NCI-H524 treated with DMSO at 0.1 percent for 48 hours (cell line): Measurements from ENCODE around the gene OBSCN.

Experiments used
- DNase-seq: peaks from one replicate; lab custom pipeline; 2025; lab: John Stamatoyannopoulos, UW

Gene OBSCN

DNA sequence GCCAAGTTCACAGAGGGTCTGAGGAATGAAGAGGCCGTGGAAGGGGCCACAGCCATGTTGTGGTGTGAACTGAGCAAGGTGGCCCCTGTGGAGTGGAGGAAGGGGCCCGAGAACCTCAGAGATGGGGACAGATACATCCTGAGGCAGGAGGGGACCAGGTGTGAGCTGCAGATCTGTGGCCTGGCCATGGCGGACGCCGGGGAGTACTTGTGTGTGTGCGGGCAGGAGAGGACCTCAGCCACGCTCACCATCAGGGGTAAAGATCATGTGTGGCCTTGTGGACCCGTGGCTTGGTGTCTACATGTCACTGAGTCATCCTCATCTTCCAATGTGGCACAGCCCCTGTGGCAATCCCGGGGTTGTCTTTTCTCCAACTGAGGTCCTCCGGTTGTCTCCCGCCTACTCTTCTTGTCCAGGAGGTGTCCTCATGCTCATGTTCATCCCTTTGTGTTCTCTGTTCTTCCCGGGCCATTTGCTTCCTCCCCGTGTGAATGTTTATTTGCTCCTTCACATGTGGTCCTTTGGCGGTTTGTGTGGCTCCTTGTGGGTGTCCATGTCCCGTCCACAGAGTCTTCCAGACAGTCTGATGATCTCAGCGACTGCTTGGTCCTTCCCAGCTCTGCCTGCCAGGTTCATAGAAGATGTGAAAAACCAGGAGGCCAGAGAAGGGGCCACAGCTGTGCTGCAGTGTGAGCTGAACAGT, 84.2 kb downstream of the OBSCN start:
- no peak for DNase-seq

DNA sequence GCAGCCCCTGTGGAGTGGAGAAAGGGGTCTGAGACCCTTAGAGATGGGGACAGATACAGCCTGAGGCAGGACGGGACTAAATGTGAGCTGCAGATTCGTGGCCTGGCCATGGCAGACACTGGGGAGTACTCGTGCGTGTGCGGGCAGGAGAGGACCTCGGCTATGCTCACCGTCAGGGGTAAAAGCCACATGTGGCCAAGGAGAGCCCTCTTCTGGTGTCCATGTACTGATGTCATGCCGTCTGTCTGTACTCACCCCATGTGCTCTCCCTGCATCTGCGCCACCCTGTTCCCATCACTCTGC, 84.7 kb downstream of the OBSCN start:
- no peak for DNase-seq

DNA sequence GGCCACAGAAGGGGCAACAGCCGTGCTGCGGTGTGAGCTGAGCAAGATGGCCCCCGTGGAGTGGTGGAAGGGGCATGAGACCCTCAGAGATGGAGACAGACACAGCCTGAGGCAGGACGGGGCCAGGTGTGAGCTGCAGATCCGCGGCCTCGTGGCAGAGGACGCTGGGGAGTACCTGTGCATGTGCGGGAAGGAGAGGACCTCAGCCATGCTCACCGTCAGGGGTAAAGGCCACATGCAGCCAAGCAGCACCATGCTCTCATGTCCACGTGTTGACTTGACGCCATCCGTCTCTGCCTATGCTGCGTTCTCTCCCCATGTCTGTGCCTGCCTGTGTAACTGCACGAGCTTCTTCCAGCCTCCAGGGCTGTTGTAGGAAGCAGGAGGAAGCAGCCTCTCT, 85.5 kb downstream of the OBSCN start:
- no peak for DNase-seq

DNA sequence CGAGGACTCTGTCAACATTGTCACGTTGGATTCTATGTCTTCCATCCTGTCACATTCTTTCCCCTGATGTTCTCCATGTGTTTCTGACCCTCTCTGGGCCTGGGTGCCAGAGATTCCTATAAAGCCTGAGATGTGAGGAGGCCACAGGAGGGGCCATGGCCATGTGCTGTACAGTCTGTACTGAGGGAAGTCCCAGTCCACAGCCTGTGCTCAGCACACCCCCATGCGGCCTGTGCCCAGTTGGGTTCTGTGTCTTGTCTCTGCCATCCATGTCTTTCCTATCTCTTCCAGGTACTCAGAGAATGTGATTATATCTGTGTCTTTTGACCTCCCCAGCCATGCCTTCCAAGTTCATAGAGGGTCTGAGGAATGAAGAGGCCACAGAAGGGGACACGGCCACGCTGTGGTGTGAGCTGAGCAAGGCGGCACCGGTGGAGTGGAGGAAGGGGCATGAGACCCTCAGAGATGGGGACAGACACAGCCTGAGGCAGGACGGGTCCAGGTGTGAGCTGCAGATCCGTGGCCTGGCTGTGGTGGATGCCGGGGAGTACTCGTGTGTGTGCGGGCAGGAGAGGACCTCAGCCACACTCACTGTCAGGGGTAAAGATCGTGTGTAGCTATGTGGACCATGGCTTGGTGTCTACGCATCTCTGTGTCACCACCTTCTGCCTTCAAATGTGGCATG, 86.1 kb downstream of the OBSCN start:
- no peak for DNase-seq

DNA sequence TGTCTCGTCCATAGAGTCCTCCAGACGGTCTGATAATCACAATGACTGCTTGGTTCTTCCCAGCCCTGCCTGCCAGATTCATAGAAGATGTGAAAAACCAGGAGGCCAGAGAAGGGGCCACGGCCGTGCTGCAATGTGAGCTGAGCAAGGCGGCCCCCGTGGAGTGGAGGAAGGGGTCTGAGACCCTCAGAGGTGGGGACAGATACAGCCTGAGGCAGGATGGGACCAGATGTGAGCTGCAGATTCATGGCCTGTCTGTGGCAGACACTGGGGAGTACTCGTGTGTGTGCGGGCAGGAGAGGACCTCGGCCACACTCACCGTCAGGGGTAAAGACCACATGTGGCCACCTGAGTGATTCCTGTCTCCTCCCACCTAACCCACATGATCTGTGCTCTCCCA, 86.9 kb downstream of the OBSCN start:
- DNase-seq = no peak

DNA sequence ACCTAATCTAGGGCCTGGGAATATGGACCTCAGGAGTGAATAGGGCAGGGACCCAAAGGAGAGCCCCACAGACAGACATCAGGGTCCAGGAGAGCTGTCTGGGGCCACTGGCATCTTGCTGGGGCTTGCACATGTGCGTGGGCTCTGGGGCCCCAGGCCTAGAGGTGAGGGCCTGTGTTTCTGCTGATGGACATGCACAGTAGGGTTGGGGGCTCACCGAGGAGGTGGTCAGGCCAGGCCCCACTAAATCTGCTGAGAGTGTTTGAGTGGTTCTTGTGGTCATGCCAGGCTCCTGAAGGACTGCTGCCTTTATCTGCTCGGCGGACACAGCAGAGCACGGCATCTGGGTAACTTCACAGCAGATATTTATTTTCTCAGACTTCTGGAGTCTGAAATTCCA, 87.4 kb downstream of the OBSCN start:
- no peak for DNase-seq

DNA sequence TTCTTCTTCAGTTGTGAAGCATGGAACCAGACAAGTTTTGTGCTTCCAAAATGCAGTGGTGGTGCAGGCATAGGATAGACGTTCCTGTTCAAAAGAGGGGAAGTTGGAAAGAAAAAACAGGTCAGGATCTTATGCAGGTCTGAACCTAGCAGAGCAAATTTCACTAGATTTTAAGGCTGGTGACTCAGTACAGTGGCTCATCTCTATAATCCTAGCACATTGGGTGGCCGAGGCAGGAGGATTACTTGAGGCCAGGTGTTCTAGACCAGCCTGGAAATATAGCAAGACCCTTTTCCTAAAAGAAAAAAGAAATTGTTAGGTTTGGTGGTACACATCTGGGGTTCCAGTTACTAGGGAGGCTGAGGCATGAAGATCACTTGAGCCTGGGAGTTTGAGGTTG, 88.1 kb downstream of the OBSCN start:
- DNase-seq = no peak

DNA sequence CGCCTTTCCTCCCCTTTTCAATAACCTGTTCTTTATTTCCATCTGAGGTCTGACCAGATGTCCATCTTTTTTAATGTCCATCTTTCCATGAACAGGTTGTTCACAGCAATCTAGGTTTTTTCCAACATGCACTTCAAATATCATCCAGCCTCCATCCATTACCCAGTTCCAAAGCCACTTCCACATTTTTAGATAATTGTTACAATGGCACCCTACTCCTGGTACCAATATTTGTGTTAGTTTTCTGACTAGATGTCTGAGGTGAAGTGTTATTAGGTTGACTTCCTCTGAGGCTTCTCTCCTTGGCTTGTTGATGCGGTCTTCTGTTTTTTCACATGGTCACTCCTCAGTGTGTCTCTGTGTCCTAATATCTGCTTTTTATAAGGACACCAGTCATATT, 89.4 kb downstream of the OBSCN start:
- DNase-seq = no peak

DNA sequence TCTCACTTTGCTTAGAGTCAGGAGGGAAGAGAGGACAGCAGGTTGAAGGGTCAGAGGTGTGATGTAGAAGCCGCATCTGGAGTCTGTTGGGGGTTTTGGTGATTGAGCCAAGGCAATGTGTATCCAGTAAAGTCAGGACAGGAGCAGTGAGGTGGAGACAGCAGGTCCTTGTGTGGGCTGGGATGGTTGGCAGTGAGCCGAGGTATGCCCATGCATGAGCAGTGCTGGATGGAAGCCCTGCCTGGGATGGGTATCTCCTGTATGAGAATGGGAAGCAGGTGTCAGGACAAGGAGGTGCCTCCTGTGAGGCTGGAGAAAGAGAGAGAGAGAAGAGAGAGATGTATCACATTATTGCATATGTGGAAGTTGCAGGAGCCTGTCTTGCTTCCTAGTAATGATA, 90.0 kb downstream of the OBSCN start:
- no peak for DNase-seq

DNA sequence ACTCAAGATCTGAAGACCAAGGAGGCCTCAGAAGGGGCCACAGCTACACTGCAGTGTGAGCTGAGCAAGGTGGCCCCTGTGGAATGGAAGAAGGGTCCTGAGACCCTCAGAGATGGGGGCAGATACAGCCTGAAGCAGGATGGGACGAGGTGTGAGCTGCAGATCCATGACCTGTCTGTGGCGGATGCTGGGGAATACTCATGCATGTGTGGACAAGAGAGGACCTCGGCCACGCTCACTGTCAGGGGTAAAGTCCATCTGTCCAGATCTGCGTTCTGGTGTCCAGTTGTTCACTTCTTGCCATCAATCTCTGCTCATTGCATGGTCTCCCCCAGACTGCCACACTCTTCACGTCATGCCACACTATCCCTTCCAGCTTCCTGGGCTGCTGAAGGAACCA, 90.6 kb downstream of the OBSCN start:
- DNase-seq = no peak

DNA sequence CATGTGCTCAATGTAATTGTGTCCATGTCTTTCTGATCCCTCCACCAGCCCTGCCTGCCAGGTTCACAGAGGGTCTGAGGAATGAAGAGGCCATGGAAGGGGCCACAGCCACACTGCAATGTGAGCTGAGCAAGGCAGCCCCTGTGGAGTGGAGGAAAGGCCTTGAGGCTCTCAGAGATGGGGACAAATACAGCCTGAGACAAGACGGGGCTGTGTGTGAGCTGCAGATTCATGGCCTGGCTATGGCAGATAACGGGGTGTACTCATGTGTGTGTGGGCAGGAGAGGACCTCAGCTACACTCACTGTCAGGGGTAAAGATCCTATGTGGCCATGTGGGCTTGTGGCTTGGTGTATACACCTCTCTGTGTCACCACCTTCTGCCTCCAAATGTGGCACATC, 91.4 kb downstream of the OBSCN start:
- DNase-seq = no peak

DNA sequence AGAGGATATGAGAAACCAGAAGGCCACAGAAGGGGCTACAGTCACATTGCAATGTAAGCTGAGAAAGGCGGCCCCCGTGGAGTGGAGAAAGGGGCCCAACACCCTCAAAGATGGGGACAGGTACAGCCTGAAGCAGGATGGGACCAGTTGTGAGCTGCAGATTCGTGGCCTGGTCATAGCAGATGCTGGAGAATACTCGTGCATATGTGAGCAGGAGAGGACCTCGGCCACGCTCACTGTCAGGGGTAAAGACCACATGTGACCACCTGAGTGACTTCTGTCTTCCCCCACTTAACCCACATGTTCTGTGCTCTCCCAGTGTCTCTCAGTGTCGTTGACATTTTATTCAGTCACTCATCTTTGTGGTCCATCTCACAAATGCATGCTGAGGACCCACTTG, 92.1 kb downstream of the OBSCN start:
- DNase-seq = no peak

DNA sequence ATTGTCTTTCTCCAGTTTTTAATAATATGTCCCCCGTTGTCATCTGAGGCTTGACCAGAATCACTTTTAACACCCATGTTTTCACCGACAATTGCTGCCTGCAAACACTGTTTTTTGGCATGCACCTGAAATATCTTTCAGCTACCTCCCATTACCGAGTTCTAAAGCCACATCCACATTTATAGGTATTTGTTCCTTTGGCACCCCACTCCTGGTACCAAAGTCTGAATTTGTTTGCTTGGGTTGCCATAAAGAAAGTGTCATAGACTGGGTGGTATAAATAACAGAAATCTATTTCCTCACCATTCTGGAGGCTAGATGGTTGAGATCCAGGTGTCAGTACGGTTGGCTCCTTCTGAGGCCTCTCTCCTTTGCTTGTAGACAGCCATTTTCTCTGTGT, 94.2 kb downstream of the OBSCN start:
- DNase-seq = no peak

DNA sequence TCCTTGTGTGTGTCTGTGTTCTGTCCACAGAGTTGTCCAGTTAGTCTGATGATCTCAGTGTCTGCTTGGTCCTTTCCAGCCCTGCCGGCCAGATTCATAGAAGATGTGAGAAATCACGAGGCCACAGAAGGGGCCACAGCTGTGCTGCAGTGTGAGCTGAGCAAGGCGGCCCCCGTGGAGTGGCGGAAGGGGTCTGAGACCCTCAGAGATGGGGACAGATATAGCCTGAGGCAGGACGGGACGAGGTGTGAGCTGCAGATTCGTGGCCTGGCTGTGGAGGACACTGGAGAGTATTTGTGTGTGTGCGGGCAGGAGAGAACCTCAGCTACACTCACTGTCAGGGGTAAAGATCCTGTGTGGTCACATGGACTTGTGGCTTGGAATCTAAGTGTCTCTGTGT, 95.8 kb downstream of the OBSCN start:
- no peak for DNase-seq

DNA sequence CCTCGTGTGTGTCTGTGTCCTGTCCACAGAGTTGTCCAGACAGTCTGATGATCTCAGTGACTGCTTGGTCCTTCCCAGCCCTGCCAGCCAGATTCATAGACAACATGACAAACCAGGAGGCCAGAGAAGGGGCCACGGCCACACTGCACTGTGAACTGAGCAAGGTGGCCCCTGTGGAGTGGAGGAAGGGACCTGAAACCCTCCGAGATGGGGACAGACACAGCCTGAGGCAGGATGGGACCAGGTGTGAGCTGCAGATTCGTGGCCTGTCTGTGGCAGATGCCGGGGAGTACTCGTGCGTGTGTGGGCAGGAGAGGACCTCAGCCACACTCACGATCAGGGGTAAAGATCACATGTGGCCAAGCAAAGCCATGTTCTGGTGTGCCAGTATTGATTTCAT, 96.4 kb downstream of the OBSCN start:
- no peak for DNase-seq

DNA sequence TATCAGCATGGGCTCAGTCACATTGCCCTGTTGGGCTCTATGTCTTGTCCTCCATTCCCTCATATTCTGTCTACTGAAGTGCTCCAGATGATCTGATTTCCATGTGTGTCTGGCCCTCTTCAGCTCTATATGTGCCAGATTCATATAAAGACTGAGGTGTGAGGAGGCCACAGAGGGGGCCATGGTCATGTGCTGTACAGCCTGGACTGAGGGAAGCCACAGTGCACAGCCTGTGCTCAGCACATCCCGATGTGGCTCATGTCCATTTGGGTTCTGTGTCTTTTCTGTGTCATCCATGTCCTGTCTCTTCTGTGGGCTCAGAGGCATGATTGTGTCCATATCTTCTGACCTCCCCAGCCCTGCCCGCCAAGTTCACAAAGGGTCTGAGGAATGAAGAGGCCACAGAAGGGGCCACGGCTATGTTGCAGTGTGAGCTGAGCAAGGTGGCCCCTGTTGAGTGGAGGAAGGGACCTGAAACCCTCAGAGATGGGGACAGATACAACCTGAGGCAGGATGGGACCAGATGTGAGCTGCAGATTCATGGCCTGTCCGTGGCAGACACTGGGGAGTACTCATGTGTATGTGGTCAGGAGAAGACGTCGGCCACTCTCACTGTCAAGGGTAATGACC, 97.0 kb downstream of the OBSCN start:
- no peak for DNase-seq

DNA sequence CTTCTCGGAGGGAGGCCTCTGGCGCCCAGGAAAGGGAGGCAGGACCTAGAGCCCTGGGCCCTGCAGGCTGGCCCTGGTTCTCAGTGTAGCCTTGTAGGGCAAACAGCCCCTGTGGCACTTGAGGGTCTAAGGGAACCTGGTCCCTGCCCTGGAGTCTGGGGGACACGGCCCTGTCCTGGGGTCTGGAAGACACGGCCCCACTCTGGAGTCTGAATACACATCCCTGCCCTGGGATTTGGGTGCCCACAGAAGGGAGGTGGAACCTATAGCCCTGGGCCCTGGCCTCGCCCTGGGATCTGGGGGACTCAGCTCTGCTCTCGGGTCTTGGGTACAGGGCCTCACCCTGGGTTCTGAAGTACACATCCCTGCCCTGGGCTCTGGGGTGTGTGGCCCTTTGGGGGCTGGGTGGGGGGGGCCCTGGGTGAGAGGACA, 97.9 kb downstream of the OBSCN start:
- DNase-seq = no peak

DNA sequence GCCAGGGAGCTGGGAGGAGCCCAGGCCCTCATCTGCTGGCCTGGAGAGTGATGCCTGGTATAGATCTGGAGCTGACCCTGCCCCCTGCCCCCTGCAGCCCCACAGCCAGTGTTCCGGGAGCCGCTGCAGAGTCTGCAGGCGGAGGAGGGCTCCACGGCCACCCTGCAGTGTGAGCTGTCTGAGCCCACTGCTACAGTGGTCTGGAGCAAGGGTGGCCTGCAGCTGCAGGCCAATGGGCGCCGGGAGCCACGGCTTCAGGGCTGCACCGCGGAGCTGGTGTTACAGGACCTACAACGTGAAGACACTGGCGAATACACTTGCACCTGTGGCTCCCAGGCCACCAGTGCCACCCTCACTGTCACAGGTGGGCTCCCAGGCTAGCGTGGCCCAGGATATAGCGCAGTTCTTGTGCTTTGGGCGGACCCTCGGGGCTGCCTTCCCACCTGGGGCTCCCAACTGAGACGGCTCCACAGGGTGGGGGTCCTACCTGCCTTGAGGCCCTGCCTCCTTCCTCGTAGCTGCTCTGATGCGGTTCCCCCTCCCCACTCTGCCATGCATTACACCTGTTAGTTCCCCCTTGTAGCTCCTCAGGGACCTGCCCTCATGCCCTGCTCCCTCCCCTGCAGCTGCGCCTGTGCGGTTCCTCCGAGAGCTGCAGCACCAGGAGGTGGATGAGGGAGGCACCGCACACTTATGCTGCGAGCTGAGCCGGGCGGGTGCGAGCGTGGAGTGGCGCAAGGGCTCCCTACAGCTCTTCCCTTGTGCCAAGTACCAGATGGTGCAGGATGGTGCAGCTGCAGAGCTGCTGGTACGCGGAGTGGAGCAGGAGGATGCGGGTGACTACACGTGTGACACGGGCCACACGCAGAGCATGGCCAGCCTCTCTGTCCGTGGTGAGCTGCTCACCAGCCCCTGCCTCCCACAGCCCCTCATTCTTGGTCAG, 98.7 kb downstream of the OBSCN start:
- peak; percentile 6 for DNase-seq

DNA sequence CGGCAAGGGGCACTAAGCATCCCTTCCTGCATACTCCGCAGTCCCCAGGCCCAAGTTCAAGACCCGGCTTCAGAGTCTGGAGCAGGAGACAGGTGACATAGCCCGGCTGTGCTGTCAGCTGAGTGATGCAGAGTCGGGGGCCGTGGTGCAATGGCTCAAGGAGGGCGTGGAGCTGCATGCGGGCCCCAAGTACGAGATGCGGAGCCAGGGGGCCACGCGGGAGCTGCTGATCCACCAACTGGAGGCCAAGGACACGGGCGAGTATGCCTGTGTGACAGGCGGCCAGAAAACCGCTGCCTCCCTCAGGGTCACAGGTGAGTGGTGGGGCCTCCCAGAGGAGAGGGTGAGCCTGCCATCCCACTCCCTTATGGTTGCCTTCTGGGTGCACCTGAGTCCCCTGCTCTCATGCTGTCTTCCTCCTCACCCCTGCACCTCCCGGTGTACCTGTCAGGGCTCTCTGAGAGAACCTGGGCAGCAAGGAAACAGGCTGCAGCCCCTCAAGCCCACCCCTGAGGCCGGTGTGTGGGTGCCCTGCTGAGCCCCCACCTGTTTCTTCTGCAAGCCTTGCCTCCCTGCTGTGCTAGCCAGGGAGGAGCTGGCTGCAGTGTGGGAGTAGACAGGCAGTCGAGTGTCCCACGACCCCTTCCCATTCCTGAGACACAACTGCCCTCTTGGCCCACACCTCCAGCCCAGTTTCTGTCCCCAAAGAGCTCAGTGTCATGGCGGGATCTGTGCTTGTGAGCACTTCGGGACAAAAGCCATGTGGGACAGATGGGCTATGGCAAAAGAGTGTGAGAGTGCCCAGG, 99.6 kb downstream of the OBSCN start:
- DNase-seq = no peak

DNA sequence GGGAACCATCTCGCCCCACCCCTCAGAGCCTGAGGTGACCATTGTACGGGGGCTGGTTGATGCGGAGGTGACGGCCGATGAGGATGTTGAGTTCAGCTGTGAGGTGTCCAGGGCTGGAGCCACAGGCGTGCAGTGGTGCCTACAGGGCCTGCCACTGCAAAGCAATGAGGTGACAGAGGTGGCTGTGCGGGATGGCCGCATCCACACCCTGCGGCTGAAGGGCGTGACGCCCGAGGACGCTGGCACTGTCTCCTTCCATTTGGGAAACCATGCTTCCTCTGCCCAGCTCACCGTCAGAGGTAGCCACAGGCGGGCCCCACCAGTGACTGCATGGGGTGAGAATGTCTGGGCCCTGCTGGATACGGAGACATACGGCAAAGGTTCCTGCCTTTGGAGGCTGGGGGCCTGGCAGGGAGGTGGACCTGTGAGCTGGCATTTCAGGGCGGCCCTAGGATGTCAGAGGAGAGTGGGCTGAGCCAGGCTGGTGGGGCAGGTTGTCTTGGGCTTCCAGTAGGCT, 100.3 kb downstream of the OBSCN start:
- no peak for DNase-seq

DNA sequence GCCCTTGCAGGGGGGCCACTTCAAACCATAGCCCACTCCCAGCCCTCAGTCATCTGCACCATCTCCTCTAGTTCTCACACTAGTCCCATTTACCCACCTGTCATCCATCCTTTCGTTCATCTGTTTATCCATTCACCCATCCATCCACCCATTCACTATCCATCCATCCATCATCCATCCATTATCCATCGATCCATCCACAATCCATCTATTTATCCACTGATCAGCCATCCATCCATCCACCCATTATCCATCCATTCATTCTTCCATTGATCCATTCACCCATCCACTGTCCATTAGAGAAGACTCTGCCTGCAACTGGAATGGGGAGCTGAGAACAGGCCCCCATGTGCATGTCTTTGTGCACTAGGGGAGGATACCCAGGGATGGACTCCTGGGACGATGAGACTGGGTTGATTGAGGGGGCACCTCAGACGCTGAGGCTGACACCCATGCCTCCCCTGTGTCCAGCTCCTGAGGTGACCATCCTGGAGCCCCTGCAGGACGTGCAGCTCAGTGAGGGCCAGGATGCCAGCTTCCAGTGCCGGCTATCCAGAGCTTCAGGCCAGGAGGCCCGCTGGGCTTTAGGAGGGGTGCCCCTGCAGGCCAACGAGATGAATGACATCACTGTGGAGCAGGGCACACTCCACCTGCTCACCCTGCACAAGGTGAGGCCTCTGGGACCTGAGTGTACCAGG, 100.9 kb downstream of the OBSCN start:
- DNase-seq = no peak
